ENCODE results near the gene MTF1.
"Not testable (repeated sequence)": the region's sequence is repeated elsewhere in the genome, so short reads cannot be mapped to it uniquely, and the experiment has no call there.

The MTF1 gene

GRCh38 chr1:37782491-37782890 lies 76.9 kb downstream of the MTF1 start:
- no peak for DNase-seq

DNA sequence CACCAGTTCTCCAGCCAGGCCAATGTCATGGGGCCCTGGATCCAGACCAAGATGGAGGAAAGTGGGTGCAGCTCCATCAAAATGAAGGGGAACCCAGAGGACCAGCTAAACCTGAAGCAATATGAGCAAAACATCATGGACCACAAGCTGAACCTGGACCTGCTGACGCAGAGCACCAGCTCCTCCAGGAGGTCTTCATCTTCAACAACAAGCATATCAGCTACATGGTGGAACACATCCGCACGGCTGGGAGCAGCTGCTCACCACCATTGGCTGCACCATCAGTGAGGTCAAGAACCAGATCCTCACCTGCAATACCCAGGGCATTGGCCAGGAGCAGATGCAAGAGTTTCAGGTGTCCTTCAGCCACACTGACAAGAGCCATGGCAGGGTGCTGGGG lies 80.7 kb downstream of the MTF1 start:
- no peak for DNase-seq

DNA sequence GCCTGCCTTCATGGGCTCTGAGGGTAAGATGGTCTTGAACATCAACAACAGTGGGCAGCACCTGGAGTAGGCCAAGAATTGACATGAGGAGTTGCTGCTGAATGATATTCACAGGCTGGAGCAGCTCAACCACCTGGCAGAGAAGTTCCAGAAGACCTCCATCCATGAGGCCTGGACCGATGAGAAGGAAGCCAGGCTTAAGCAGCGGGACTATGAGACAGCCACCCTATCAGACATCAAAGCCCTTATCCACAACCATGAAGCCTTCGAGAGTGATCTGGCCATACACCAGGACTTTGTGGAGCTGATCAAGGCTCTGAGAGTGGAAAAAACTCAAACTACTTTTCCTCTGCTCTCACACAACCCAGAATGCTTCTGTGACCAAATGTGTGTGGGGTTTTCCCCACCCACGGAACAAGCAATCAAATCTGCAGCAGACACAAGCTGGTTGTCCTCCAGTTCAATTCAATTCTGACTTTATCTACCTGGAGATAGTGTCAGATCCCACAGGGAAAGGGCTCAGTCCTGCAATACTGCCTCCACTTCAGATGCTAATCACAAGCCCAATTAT lies 82.4 kb downstream of the MTF1 start:
- no peak for DNase-seq

DNA sequence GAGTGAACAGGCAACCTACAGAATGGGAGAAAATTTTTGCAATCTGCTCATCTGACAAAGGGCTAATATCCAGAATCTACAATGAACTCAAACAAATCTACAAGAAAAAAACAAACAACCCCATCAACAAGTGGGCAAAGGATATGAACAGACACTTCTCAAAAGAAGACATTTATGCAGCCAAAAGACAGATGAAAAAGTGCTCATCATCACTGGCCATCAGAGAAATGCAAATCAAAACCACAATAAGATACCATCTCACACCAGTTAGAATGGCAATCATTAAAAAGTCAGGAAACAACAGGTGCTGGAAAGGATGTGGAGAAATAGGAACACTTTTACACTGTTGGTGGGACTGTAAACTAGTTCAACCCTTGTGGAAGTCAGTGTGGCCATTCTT lies 88.0 kb downstream of the MTF1 start:
- DNase-seq = not testable (repeated sequence)

DNA sequence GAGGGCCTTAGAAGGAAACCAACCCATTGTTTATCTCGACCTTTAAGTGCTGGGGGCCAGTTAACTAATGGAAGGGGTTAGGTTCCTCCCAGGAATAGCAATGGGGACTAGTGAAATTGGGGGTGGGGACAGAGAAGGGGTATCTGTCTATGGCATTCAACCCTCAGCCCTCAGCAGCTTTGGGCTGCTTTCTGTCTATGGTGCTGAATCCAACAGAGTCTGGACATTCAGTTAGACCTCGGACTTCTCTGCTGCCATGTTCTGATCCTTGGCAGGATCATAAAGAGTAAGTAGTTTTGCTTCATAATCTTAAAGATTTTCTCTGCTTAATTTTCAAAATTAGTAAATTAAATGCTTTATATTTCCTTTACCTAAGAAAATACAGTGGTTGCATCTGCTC lies 91.9 kb downstream of the MTF1 start:
- DNase-seq = no peak

GRCh38 chr1:37765916-37766664 lies 93.3 kb downstream of the MTF1 start:
- no peak for DNase-seq

GRCh38 chr1:37764888-37765441 lies 94.4 kb downstream of the MTF1 start, which contains the start of gene EPHA10:
TSS of gene EPHA10 (minus strand) at chr1:37765120. CDS start at chr1:37765066, 54 bp downstream.
- DNase-seq = peak; percentile 19

- DNase-seq = no peak
These were observed 95.0 kb downstream of the MTF1 start for GRCh38 chr1:37764414-37764825.

- DNase-seq = no peak
These were observed 95.5 kb downstream of the MTF1 start for GRCh38 chr1:37763791-37764413.

- no peak for DNase-seq
These were observed 96.9 kb downstream of the MTF1 start for GRCh38 chr1:37762516-37762915.

DNA sequence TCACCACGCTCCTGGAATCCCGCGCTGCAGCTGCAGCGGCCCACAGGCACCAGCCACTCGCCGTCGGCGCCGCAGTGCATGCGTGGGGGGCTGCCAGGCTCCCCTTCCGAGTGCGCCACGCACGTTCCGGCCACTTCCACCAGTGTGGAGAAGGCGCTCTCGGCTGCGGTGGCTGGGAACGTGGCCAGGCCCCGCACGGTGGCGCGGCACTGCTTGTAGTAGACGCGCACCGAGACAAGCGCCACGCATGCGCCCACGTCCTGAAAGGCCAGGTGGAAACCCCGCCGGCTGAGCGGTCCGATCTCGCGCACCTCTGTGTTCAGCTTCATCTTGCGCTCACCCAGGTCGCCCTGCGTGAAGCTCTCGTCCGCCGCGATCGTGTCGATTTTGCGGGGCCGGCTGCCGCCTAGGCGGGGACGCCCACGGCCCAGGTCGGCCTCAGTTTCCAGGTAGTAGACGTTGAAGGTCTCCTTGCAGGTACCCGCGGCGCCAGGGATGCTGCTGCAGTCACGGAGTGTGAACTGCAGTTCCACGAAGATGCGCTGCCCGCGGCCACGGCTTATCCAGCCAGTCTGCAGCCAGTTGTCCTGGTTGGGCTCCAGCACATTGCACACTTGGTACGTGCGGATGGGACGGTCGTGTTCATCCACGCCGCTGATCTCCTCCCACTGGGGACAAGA lies 97.8 kb downstream of the MTF1 start:
- no peak for DNase-seq

All from NCI-H2081 treated with DMSO at 0.1 percent for 48 hours (cell line).